ENCODE measurements around the gene ELP4. TPM values are rescaled to one million over a fixed set of nuclear protein-coding genes. Genes with fewer than 3 reads are reported as not detected.

Gene ELP4
- total and polyA plus RNA-seq, 2 experiments from 2014 or later: 28.2 to 38.3 TPM

DNA sequence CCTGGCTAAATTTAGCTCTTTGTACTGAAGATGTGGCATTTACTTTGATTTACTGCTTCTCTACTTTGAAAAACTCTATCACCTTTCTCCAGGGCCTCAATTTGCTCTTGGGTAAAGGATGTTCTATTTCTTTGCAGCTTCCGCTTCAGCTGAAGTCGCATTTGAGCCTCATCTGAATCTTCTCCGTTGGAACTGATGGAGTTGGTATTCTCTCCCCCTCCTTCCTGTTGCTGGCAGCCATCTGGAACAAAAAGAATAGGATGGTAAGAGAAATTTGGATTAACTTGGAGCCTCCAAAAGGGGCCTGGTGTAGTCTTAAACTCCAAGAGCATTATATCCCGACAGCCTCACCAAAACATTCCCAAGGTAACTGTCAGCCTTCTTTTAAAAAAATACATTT is 285.0 kb downstream of the ELP4 start (continued):
- TF ChIP-seq, protein P1, sequence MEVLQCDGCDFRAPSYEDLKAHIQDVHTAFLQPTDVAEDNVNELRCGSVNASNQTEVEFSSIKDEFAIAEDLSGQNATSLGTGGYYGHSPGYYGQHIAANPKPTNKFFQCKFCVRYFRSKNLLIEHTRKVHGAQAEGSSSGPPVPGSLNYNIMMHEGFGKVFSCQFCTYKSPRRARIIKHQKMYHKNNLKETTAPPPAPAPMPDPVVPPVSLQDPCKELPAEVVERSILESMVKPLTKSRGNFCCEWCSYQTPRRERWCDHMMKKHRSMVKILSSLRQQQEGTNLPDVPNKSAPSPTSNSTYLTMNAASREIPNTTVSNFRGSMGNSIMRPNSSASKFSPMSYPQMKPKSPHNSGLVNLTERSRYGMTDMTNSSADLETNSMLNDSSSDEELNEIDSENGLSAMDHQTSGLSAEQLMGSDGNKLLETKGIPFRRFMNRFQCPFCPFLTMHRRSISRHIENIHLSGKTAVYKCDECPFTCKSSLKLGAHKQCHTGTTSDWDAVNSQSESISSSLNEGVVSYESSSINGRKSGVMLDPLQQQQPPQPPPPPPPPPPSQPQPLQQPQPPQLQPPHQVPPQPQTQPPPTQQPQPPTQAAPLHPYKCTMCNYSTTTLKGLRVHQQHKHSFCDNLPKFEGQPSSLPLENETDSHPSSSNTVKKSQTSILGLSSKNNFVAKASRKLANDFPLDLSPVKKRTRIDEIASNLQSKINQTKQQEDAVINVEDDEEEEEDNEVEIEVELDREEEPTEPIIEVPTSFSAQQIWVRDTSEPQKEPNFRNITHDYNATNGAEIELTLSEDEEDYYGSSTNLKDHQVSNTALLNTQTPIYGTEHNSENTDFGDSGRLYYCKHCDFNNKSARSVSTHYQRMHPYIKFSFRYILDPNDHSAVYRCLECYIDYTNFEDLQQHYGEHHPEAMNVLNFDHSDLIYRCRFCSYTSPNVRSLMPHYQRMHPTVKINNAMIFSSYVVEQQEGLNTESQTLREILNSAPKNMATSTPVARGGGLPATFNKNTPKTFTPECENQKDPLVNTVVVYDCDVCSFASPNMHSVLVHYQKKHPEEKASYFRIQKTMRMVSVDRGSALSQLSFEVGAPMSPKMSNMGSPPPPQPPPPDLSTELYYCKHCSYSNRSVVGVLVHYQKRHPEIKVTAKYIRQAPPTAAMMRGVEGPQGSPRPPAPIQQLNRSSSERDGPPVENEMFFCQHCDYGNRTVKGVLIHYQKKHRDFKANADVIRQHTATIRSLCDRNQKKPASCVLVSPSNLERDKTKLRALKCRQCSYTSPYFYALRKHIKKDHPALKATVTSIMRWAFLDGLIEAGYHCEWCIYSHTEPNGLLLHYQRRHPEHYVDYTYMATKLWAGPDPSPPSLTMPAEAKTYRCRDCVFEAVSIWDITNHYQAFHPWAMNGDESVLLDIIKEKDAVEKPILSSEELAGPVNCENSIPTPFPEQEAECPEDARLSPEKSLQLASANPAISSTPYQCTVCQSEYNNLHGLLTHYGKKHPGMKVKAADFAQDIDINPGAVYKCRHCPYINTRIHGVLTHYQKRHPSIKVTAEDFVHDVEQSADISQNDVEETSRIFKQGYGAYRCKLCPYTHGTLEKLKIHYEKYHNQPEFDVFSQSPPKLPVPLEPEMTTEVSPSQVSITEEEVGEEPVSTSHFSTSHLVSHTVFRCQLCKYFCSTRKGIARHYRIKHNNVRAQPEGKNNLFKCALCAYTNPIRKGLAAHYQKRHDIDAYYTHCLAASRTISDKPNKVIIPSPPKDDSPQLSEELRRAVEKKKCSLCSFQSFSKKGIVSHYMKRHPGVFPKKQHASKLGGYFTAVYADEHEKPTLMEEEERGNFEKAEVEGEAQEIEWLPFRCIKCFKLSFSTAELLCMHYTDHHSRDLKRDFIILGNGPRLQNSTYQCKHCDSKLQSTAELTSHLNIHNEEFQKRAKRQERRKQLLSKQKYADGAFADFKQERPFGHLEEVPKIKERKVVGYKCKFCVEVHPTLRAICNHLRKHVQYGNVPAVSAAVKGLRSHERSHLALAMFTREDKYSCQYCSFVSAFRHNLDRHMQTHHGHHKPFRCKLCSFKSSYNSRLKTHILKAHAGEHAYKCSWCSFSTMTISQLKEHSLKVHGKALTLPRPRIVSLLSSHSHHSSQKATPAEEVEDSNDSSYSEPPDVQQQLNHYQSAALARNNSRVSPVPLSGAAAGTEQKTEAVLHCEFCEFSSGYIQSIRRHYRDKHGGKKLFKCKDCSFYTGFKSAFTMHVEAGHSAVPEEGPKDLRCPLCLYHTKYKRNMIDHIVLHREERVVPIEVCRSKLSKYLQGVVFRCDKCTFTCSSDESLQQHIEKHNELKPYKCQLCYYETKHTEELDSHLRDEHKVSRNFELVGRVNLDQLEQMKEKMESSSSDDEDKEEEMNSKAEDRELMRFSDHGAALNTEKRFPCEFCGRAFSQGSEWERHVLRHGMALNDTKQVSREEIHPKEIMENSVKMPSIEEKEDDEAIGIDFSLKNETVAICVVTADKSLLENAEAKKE (CRISPR knock-in tag; IDR thresholded peaks at IDR 0.05): no peak

DNA sequence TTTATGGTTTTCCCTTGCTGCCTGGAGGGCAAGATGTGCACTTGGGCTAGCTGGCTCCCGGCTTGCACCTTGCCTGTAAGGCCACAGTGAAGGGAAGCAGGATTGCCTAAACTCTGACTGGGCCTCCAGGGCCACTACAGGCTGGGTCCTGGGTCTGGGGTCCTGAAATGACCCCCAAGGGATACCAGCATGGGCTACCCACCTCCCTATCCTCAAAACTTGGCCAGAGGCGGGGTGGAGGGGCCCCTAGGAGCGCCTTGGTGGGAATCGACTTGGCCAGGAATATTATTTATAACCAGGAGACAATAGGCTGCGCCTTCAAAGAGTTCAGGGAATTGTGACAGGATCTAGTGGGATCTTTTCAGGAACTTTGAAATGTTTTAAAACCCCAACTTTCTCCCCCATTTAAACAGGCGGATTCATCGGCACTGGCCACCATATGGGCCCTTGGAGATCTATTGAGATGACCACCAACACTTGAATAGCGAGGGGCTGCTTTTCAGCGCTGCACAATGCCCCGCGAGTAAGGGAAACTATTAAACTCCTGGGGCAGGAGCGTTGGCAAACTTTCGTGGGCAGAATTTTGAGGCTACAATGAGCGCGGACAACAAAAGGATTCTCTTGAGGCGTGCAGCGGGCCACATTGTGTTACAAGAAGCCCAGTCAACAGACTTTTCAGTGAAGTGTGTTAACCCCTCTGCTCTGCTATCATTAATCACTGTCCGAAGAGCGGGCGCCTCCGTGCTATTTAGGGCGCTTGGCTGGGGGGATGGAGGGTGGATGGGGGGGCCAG is 286.3 kb downstream of the ELP4 start:
- H3K4me3 Mint-ChIP-seq: peak overlapping the region; percentile 46
- H3K27ac ChIP-seq (ENCODE audit: low read depth): no peak overlapping the region
- ATAC-seq: no peak

More for the DNA sequence above, 286.3 kb downstream of the ELP4 start:
- Histone ChIP-seq H3K4me3 (peak overlapping the region; percentile 60), H2AFZ (no peak overlapping the region; the same call in 1 of the 2 replicates), H3F3A (replicated peaks; ENCODE audit: low read depth) (peaks cover 22% of the 10 kb centered on the region; the same call in 1 of the 2 replicates), H3K4me1 (ENCODE audit: insufficient read depth) (peaks cover 32% of the 10 kb centered on the region), H3K9me2 (ENCODE audit: insufficient read depth) (peaks cover 2% of the 10 kb centered on the region; the same call in 1 of the 2 replicates), H3K27me3 (ENCODE audit: insufficient read depth) (peaks cover 77% of the 10 kb centered on the region), H4K20me1 (replicated peaks; ENCODE audit: insufficient read depth) (peaks cover 2% of the 10 kb centered on the region; the same call in 1 of the 2 replicates), H3K4me2 (peak overlapping the region; percentile 91), H3K36me3 (ENCODE audit: insufficient read depth) (no peaks in the 10 kb centered on the region), H3K79me2 (replicated peaks; ENCODE audit: insufficient read depth) (no peaks in the 10 kb centered on the region)
- Mint-ChIP-seq H3K27ac (no peak overlapping the region), H3K27me3 (ENCODE audit: insufficient read depth, low read depth, poor library complexity) (peaks cover 57% of the 10 kb centered on the region), H3K36me3 (ENCODE audit: low read depth) (no peaks in the 10 kb centered on the region; the same call in 2 of the 3 replicates), H3K9me3 (no peaks in the 10 kb centered on the region; the same call in 2 of the 3 replicates), H3K4me1 (peaks cover 26% of the 10 kb centered on the region)
- TF ChIP-seq EZH2 (IDR thresholded peaks at IDR 0.05; ENCODE audit: low read depth, unreplicated experiment): peak; percentile 67
- no peak for TF ChIP-seq ZNF331 (CRISPR knock-in tag; IDR thresholded peaks at IDR 0.05; ENCODE audit: low read depth)
- TF ChIP-seq, protein P2, sequence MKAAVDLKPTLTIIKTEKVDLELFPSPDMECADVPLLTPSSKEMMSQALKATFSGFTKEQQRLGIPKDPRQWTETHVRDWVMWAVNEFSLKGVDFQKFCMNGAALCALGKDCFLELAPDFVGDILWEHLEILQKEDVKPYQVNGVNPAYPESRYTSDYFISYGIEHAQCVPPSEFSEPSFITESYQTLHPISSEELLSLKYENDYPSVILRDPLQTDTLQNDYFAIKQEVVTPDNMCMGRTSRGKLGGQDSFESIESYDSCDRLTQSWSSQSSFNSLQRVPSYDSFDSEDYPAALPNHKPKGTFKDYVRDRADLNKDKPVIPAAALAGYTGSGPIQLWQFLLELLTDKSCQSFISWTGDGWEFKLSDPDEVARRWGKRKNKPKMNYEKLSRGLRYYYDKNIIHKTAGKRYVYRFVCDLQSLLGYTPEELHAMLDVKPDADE (IDR thresholded peaks at IDR 0.05): no peak
- DNase-seq (ENCODE audit: low spot score): peak; percentile 55
